H1 (cell line): ENCODE data around the gene PSAP.

ENCODE experiments used
- ATF3 ChIP-seq: IDR thresholded peaks from 2 replicates; pipeline ENCODE4 v1.6.1; 2011; ENCODE audit warnings: low read depth, mild to moderate bottlenecking, low read length; ENCODE audit not compliant: insufficient read depth
- CHD2 ChIP-seq: IDR thresholded peaks from 2 replicates; pipeline ENCODE4 v1.6.1; 2012; ENCODE audit warnings: low read length, improper control_type of control experiment
- EGR1 ChIP-seq: IDR thresholded peaks from 2 replicates; pipeline ENCODE4 v1.6.1; 2011; ENCODE audit warnings: low read depth, low read length, borderline replicate concordance
- EP300 ChIP-seq, 2 experiments: IDR thresholded peaks; 1 replicate in 1 of 2; 2 replicates in 1 of 2; pipeline ENCODE4 v1.6.1; 2011 to 2012; ENCODE audit warnings: low read depth in 2 of 2, low read length in 2 of 2, mild to moderate bottlenecking in 2 of 2, borderline replicate concordance in 1 of 2, inconsistent platforms in 1 of 2, moderate library complexity in 1 of 2
- PHF8 ChIP-seq: fragments of 200-600 bp; sonication (generic); conservative IDR thresholded peaks from 2 replicates; pipeline ENCODE4 v1.7.1; 2012; ENCODE audit warnings: low read depth, mild to moderate bottlenecking, inconsistent platforms, low read length, moderate library complexity
- POLR2AphosphoS5 ChIP-seq: IDR thresholded peaks from 2 replicates; pipeline ENCODE4 v1.6.1; 2011; ENCODE audit warnings: low read depth, low read length
- YY1 ChIP-seq: IDR thresholded peaks from 2 replicates; pipeline ENCODE4 v1.6.1; 2011; ENCODE audit warnings: low read depth, mild to moderate bottlenecking, low read length
- ZNF274 ChIP-seq: IDR thresholded peaks from 2 replicates; pipeline ENCODE4 v1.7.0; 2012; ENCODE audit warnings: low read length, borderline replicate concordance; ENCODE audit errors: extremely low read depth
- TF ChIP-seq, protein P1 (sequence below), 3 experiments: IDR thresholded peaks; 1 replicate in 2 of 3; 2 replicates in 1 of 3; pipeline versions ENCODE4 v1.5.1 to v1.6.1; 2011; ENCODE audit warnings: low read length in 3 of 3, mild to moderate bottlenecking in 3 of 3, inconsistent platforms in 2 of 3, low read depth in 1 of 3, moderate library complexity in 1 of 3; ENCODE audit not compliant: insufficient read depth in 1 of 3; ENCODE audit errors: control extremely low read depth in 1 of 3
- TF ChIP-seq, protein P2 (sequence below): IDR thresholded peaks from 2 replicates; pipeline ENCODE4 v1.6.1; 2012; ENCODE audit warnings: low read length, inconsistent platforms

DNA sequence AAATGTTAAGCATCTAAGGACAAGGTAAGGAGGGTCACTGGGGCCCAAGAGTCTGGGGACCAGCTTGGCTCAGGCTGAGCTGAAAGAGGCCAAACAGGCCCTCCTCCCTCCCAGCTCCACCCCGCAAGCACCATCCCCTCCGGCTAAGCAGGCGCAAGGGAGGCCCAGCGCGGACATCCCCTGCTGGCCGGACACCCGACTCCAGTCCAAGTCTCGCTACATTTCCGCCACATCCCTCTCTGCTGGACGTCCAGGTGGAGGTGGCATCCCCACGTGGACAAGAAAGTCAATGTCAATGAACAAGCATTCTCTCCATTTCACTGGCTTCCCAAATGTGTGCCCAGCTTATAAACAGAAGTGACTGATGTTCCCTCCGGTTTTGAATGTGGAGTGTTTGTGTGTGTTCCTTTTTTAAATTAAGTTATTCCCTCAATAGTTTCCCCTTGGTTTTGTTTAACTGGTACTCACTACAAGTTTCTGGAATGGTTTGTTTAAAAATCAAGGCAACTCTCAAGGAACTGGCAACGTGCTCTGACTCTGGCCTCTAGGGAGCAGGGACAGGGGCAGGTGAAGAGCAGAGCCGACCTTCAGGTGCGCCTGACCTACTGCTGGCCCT lies 35.4 kb downstream of the PSAP start:
- no peak for TF ChIP-seq EGR1
- TF ChIP-seq, protein P1, sequence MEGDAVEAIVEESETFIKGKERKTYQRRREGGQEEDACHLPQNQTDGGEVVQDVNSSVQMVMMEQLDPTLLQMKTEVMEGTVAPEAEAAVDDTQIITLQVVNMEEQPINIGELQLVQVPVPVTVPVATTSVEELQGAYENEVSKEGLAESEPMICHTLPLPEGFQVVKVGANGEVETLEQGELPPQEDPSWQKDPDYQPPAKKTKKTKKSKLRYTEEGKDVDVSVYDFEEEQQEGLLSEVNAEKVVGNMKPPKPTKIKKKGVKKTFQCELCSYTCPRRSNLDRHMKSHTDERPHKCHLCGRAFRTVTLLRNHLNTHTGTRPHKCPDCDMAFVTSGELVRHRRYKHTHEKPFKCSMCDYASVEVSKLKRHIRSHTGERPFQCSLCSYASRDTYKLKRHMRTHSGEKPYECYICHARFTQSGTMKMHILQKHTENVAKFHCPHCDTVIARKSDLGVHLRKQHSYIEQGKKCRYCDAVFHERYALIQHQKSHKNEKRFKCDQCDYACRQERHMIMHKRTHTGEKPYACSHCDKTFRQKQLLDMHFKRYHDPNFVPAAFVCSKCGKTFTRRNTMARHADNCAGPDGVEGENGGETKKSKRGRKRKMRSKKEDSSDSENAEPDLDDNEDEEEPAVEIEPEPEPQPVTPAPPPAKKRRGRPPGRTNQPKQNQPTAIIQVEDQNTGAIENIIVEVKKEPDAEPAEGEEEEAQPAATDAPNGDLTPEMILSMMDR (IDR thresholded peaks at IDR 0.05; ENCODE audit: control extremely low read depth in 1 of 3, insufficient read depth in 1 of 3, low read depth in 1 of 3, low read length in 3 of 3), result no peak
- no peak for TF ChIP-seq YY1
- TF ChIP-seq PHF8, result no peak
- no peak for TF ChIP-seq EP300 (IDR thresholded peaks at IDR 0.05; ENCODE audit: borderline replicate concordance in 1 of 2, low read depth in 2 of 2, low read length in 2 of 2)
- no peak for TF ChIP-seq ATF3
- TF ChIP-seq CHD2, result no peak
- TF ChIP-seq ZNF274, result no peak
- TF ChIP-seq POLR2AphosphoS5, result no peak; the same call in 1 of the 2 replicates
- TF ChIP-seq, protein P2, sequence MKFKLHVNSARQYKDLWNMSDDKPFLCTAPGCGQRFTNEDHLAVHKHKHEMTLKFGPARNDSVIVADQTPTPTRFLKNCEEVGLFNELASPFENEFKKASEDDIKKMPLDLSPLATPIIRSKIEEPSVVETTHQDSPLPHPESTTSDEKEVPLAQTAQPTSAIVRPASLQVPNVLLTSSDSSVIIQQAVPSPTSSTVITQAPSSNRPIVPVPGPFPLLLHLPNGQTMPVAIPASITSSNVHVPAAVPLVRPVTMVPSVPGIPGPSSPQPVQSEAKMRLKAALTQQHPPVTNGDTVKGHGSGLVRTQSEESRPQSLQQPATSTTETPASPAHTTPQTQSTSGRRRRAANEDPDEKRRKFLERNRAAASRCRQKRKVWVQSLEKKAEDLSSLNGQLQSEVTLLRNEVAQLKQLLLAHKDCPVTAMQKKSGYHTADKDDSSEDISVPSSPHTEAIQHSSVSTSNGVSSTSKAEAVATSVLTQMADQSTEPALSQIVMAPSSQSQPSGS, result no peak
